ENCODE results near the gene SP100.

DNA sequence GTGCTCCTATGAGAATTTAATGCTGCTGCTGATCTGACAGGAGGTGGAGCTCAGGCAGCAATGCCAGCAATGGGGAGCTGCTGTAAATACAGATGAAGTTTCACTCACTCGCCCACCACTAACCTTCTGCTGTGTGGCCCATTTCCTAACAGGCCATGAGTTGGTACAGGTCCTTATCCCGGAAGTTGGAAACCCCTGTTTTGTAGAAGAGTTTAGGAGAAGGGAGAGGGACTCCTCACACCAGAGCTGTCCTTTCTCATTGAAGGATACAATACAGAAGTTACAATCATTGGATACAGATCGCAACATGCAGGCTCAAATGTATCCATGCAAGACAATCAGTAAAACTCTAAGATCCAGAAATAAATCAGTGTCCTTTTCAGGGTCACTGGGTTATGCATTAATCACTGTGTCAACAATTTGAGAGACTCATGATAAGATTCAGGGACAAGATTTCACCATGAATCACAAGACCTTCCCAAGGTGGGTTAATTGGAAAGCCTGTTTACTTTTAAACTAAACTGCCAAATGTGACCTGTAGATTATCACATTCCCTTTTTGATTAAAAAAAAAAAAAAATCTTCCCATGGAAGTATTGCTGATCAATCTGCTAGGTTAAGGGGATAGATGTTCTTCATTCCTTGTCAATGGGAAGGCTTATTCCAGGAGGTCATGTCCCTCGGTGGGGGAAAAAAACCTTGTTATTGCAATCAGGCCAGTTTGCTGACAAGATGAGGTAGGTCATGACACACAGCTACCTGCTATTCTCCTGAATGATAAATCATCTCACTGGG, 97.2 kb downstream of the SP100 start:
- TF ChIP-seq EZH2phosphoT487 (IDR thresholded peaks at IDR 0.05; ENCODE audit: insufficient read depth, low read depth) = no peak
- no peak for TF ChIP-seq EZH2 (IDR thresholded peaks at IDR 0.05; ENCODE audit: insufficient read depth, poor library complexity, severe bottlenecking)

Measured in GM23248 (cell line).